HEK293 (cell line): ENCODE results near the gene RACGAP1.
A peak's percentile ranks its signal among the peaks of the same experiment; 100 is the strongest.

Experiments
- CTCF ChIA-PET: fragments of 350-600 bp; formaldehyde crosslinking; extraction: SDS; loops from one replicate; lab custom pipeline; 2021; ENCODE audit warnings: antibody characterized with exemption; lab: Yijun Ruan, JAX
- POLR2A ChIA-PET: fragments of 300-600 bp; formaldehyde crosslinking; extraction: SDS; loops from one replicate; lab custom pipeline; 2020; ENCODE audit warnings: antibody characterized with exemption, inconsistent platforms; lab: Yijun Ruan, JAX
- H3K27ac ChIP-seq: fragments of 200-500 bp; sonication (Bioruptor generic); 2 replicates; pipeline ENCODE4 v1.5.1; 2014; ENCODE audit warnings: low read depth, low read length, control low read depth, inconsistent platforms; ENCODE audit errors: extremely low read depth
- H3K36me3 ChIP-seq, 2 experiments: fragments of 200-500 bp in 1 of 2; sonication (Bioruptor generic) in 1 of 2; 1 replicate in 1 of 2; 2 replicates in 1 of 2; pipeline ENCODE4 v1.5.1; 2014 to 2017; ENCODE audit warnings: inconsistent platforms in 2 of 2, low read length in 2 of 2; ENCODE audit not compliant: control insufficient read depth in 2 of 2, insufficient read depth in 1 of 2
- H3K4me1 ChIP-seq: fragments of 200-500 bp; sonication (Bioruptor generic); 2 replicates; pipeline ENCODE4 v1.5.1; 2014; ENCODE audit warnings: mild to moderate bottlenecking, low read length, inconsistent platforms; ENCODE audit not compliant: control insufficient read depth, insufficient read depth
- H3K4me3 ChIP-seq: 2 replicates; pipeline ENCODE4 v1.5.1; 2011; ENCODE audit warnings: low read depth, mild to moderate bottlenecking, control low read depth, low read length, moderate library complexity
- H3K9me3 ChIP-seq: fragments of 200-500 bp; sonication (Bioruptor generic); 2 replicates; pipeline ENCODE4 v1.5.1; 2014; ENCODE audit warnings: low read depth, low read length, inconsistent platforms; ENCODE audit not compliant: control insufficient read depth, insufficient read depth
- EGR2 ChIP-seq: fragments of 450-650 bp; formaldehyde crosslinking; IDR thresholded peaks from 2 replicates; pipeline ENCODE4 v1.5.1; 2016; ENCODE audit warnings: low read depth, missing biosample characterization, missing genetic modification characterization
- INSM2 ChIP-seq: fragments of 450-650 bp; formaldehyde crosslinking; IDR thresholded peaks from 2 replicates; pipeline ENCODE4 v1.5.1; 2016; ENCODE audit warnings: missing biosample characterization, missing genetic modification characterization
- ZFHX2 ChIP-seq: fragments of 450-650 bp; formaldehyde crosslinking; conservative IDR thresholded peaks from 2 replicates; pipeline ENCODE4 v1.5.1; 2016; ENCODE audit warnings: missing biosample characterization, missing genetic modification characterization
- ZNF114 ChIP-seq: fragments of 450-650 bp; formaldehyde crosslinking; IDR thresholded peaks from 2 replicates; pipeline ENCODE4 v1.5.0; 2017; ENCODE audit warnings: missing biosample characterization, missing genetic modification characterization
- ZNF280C ChIP-seq: fragments of 450-650 bp; formaldehyde crosslinking; IDR thresholded peaks from 2 replicates; pipeline ENCODE4 v1.5.1; 2016; ENCODE audit warnings: missing biosample characterization, missing genetic modification characterization
- ZNF341 ChIP-seq: fragments of 450-650 bp; formaldehyde crosslinking; IDR thresholded peaks from 2 replicates; pipeline ENCODE4; 2016; ENCODE audit warnings: low read depth, missing biosample characterization, missing genetic modification characterization
- ZNF37A ChIP-seq: fragments of 450-650 bp; IDR thresholded peaks from 2 replicates; pipeline ENCODE4 v1.5.1; 2018; ENCODE audit warnings: missing biosample characterization, missing genetic modification characterization
- ZNF529 ChIP-seq: fragments of 450-650 bp; formaldehyde crosslinking; IDR thresholded peaks from 2 replicates; pipeline ENCODE4 v1.5.1; 2017; ENCODE audit warnings: missing genetic modification characterization, missing biosample characterization; ENCODE audit not compliant: insufficient replicate concordance
- TF ChIP-seq, protein P1 (sequence below): fragments of 450-650 bp; formaldehyde crosslinking; IDR thresholded peaks from 2 replicates; pipeline ENCODE4 v1.5.1; 2016; ENCODE audit warnings: missing biosample characterization, missing genetic modification characterization
- TF ChIP-seq, protein P2 (sequence below): fragments of 450-650 bp; formaldehyde crosslinking; IDR thresholded peaks from 2 replicates; pipeline ENCODE4 v1.5.1; 2016; ENCODE audit warnings: missing biosample characterization, missing genetic modification characterization

Gene RACGAP1

GRCh38 chr12:50042693-50043092 is 17.4 kb upstream of the RACGAP1 start:
- TF ChIP-seq ZNF529 (tag by site-specific recombination) (no peak), ZFHX2 (peak; percentile 79), ZNF280C (tag by site-specific recombination) (no peak), EGR2 (tag by site-specific recombination) (peak; percentile 85)
- TF ChIP-seq, all 188 proteins: peak for 2
- Histone ChIP-seq H3K27ac (no peak overlapping the region), H3K4me3 (no peak overlapping the region), H3K4me1 (no peaks in the 10 kb centered on the region), H3K9me3 (no peaks in the 10 kb centered on the region), H3K36me3 (no peaks in the 10 kb centered on the region)
- POLR2A ChIA-PET: no interaction called here
- CTCF ChIA-PET: interaction anchor here (1.0 to 3.3 kb wide), 4 partner anchors 12 to 75 kb away, joined by 3 to 19 read pairs (median 11); no protein-coding TSS in a partner anchor

DNA sequence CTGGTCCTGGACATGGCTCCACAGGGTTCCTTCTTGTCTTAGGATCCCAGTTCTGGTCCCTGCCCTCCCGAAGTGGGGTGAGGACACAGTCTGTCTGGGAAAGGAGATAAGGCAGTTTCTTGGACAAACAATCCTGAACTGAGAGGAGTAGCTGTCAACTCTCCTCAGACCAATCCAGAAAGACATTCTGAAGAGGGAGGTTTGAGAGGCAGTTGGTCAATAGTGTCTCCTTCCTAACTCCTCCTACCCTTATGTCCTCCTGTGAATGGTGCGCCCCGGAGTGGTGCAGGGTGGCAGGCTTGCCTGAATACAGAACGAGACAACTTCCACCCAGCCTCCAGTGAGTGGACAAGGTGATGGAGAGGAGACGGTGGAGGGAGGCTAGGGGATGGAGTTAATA is 16.7 kb upstream of the RACGAP1 start:
- no peaks in the 10 kb centered on the region for H3K36me3 ChIP-seq
- H3K27ac ChIP-seq: no peak overlapping the region
- no peak overlapping the region for H3K4me3 ChIP-seq
- POLR2A ChIA-PET: no interaction called here
- no peaks in the 10 kb centered on the region for H3K4me1 ChIP-seq
- TF ChIP-seq ZNF114 (tag by site-specific recombination) (no peak), ZNF37A (tag by site-specific recombination) (no peak)
- TF ChIP-seq, protein P1, sequence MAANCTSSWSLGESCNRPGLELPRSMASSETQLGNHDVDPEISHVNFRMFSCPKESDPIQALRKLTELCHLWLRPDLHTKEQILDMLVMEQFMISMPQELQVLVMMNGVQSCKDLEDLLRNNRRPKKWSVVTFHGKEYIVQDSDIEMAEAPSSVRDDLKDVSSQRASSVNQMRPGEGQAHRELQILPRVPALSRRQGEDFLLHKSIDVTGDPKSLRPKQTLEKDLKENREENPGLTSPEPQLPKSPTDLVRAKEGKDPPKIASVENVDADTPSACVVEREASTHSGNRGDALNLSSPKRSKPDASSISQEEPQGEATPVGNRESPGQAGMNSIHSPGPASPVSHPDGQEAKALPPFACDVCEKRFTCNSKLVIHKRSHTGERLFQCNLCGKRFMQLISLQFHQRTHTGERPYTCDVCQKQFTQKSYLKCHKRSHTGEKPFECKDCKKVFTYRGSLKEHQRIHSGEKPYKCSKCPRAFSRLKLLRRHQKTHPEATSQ: no peak
- TF ChIP-seq, protein P2, sequence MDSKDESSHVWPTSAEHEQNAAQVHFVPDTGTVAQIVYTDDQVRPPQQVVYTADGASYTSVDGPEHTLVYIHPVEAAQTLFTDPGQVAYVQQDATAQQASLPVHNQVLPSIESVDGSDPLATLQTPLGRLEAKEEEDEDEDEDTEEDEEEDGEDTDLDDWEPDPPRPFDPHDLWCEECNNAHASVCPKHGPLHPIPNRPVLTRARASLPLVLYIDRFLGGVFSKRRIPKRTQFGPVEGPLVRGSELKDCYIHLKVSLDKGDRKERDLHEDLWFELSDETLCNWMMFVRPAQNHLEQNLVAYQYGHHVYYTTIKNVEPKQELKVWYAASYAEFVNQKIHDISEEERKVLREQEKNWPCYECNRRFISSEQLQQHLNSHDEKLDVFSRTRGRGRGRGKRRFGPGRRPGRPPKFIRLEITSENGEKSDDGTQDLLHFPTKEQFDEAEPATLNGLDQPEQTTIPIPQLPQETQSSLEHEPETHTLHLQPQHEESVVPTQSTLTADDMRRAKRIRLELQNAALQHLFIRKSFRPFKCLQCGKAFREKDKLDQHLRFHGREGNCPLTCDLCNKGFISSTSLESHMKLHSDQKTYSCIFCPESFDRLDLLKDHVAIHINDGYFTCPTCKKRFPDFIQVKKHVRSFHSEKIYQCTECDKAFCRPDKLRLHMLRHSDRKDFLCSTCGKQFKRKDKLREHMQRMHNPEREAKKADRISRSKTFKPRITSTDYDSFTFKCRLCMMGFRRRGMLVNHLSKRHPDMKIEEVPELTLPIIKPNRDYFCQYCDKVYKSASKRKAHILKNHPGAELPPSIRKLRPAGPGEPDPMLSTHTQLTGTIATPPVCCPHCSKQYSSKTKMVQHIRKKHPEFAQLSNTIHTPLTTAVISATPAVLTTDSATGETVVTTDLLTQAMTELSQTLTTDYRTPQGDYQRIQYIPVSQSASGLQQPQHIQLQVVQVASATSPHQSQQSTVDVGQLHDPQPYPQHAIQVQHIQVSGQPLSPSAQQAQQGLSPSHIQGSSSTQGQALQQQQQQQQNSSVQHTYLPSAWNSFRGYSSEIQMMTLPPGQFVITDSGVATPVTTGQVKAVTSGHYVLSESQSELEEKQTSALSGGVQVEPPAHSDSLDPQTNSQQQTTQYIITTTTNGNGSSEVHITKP (tag by site-specific recombination): peak; percentile 43; the same call in 1 of the 2 replicates
- CTCF ChIA-PET: interaction anchor here (1.0 to 3.3 kb wide), 3 partner anchors 12 to 74 kb away, joined by 3 to 19 read pairs (median 16); no protein-coding TSS in a partner anchor
- no peaks in the 10 kb centered on the region for H3K9me3 ChIP-seq

DNA sequence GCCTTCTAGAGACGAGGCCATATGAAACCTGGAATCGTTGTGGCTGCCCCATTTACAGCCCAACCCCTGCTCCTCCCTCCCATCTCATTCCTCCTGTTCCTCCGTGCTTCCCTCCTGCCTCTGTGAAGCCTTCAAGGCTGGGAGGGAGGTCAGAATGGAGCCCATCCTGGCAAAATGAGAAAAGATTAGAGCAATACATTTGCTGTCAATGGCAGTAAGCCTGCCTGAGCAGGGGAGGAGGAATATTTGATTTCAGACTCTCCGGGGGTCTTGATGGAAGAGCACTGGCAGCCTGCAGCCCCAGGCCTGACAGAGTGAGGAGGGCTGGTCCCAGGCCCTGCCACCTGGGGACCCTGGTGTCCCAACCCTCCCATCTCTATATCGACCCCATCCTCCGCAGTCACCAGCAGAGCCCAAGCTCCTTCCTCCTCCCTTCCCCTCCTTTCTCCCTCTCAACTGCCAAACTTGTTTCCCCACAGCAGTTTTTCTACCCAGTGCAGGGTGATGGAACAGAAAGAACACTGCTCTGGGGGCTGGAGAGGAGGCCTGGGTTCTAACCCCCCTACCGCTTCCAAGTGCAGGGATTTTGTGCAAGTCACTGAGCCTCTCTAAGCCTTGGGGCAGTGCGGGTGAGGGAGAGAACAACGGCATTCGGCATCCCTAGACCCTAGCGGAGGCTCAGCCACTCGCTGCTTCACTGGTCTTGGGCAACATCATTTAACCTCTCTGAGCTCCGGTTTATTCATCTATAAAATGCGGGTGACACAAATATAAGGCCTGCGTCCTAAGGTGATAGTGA is 16.0 kb upstream of the RACGAP1 start:
- ChIA-PET CTCF (interaction anchor here (4.0 to 6.3 kb wide), 2 partner anchors 14 to 27 kb away, joined by 67 to 145 read pairs; no protein-coding TSS in a partner anchor), POLR2A (no interaction called here)
- H3K4me1 ChIP-seq: no peaks in the 10 kb centered on the region
- no peak overlapping the region for H3K27ac ChIP-seq
- TF ChIP-seq INSM2: no peak
- TF ChIP-seq ZNF341 (tag by site-specific recombination): peak; percentile 68
- H3K4me3 ChIP-seq: no peak overlapping the region
- H3K36me3 ChIP-seq: no peaks in the 10 kb centered on the region
- no peaks in the 10 kb centered on the region for H3K9me3 ChIP-seq
